Neural cell (in vitro differentiated cells): Measurements from ENCODE around the gene MYCL. TPM values are rescaled to one million over a fixed set of nuclear protein-coding genes. Genes with fewer than 3 reads are reported as not detected.

Experiments
- H2AFZ ChIP-seq: fragments of 200-600, 300-800 bp; sonication (generic), shearing (Covaris generic); 2 replicates; pipeline ENCODE4 v1.6.0; 2014; ENCODE audit warnings: low read depth, mild to moderate bottlenecking, antibody characterized with exemption, low read length, moderate library complexity
- H3F3A ChIP-seq: fragments of 200-600 bp; shearing (Covaris generic); 2 replicates; pipeline ENCODE4 v1.6.1; 2016; ENCODE audit warnings: mild to moderate bottlenecking, moderate library complexity, mixed read lengths, antibody characterized with exemption, low read length; ENCODE audit not compliant: insufficient read depth, poor library complexity, severe bottlenecking
- H3K27ac ChIP-seq: fragments of 200-600, 300-800 bp; sonication (generic), shearing (Covaris generic); 2 replicates; pipeline ENCODE4 v1.5.1; 2014; ENCODE audit warnings: mild to moderate bottlenecking, low read length, moderate library complexity
- H3K27me3 ChIP-seq: fragments of 300-800, 200-600 bp; sonication (generic), shearing (Covaris generic); 2 replicates; pipeline ENCODE4 v1.6.0; 2014; ENCODE audit warnings: mild to moderate bottlenecking, low read depth, low read length, moderate library complexity; ENCODE audit not compliant: insufficient read depth
- H3K36me3 ChIP-seq: fragments of 300-800, 200-600 bp; sonication (generic), shearing (Covaris generic); 2 replicates; pipeline ENCODE4 v1.5.1; 2014; ENCODE audit warnings: mild to moderate bottlenecking, antibody characterized with exemption, low read length, moderate library complexity; ENCODE audit not compliant: insufficient read depth
- H3K4me2 ChIP-seq: fragments of 300-800, 200-600 bp; sonication (generic), shearing (Covaris generic); 2 replicates; pipeline ENCODE4 v1.6.0; 2014; ENCODE audit warnings: mild to moderate bottlenecking, low read length
- H3K4me3 ChIP-seq: fragments of 300-800, 200-600 bp; sonication (generic), shearing (Covaris generic); 2 replicates; pipeline ENCODE4 v1.5.1; 2014; ENCODE audit warnings: mild to moderate bottlenecking, low read length, moderate library complexity
- H3K79me2 ChIP-seq: fragments of 200-600 bp; shearing (Covaris generic); replicated peaks from 2 replicates; pipeline ENCODE4 v1.6.0; 2014; ENCODE audit warnings: mild to moderate bottlenecking, low read length, moderate library complexity; ENCODE audit not compliant: insufficient read depth
- H3K9ac ChIP-seq: fragments of 300-800, 200-600 bp; sonication (generic), shearing (Covaris generic); 2 replicates; pipeline ENCODE4 v1.6.1; 2016; ENCODE audit warnings: mild to moderate bottlenecking, low read length, mixed read lengths
- H3K9me2 ChIP-seq: fragments of 200-600 bp; shearing (Covaris generic); 2 replicates; pipeline ENCODE4 v1.6.1; 2016; ENCODE audit warnings: mild to moderate bottlenecking, low read length, mixed read lengths; ENCODE audit not compliant: insufficient read depth
- H3K9me3 ChIP-seq: fragments of 200-600, 300-800 bp; sonication (generic), shearing (Covaris generic); 2 replicates; pipeline ENCODE4 v1.6.1; 2016; ENCODE audit warnings: mild to moderate bottlenecking, mixed run types, low read length, moderate library complexity, mixed read lengths
- H4K20me1 ChIP-seq: fragments of 200-600 bp; shearing (Covaris generic); 2 replicates; pipeline ENCODE4 v1.6.1; 2016; ENCODE audit warnings: mild to moderate bottlenecking, mixed run types; ENCODE audit not compliant: insufficient read depth
- CTCF ChIP-seq: fragments of 450-650 bp; IDR thresholded peaks from 2 replicates; pipeline ENCODE4 v1.5.1; 2014; ENCODE audit warnings: antibody characterized with exemption, mild to moderate bottlenecking, moderate library complexity; ENCODE audit not compliant: poor library complexity, severe bottlenecking
- EP300 ChIP-seq: fragments of 450-650 bp; conservative IDR thresholded peaks from 2 replicates; pipeline ENCODE4 v1.6.1; 2014; ENCODE audit warnings: antibody characterized with exemption, mild to moderate bottlenecking, moderate library complexity; ENCODE audit not compliant: poor library complexity, severe bottlenecking
- EZH2 ChIP-seq: fragments of 200-600, 300-800 bp; shearing (Covaris generic), sonication (generic); IDR thresholded peaks from 2 replicates; pipeline ENCODE4 v1.6.1; 2014; ENCODE audit warnings: antibody characterized with exemption, low read length, borderline replicate concordance, mild to moderate bottlenecking; ENCODE audit not compliant: insufficient read depth, poor library complexity, severe bottlenecking
- MXI1 ChIP-seq: fragments of 450-650 bp; conservative IDR thresholded peaks from 2 replicates; pipeline ENCODE4 v1.6.1; 2014; ENCODE audit warnings: antibody characterized with exemption, mild to moderate bottlenecking; ENCODE audit not compliant: poor library complexity, severe bottlenecking
- POLR2AphosphoS5 ChIP-seq: IDR thresholded peaks from 2 replicates; pipeline ENCODE4 v1.6.1; 2012
- RAD21 ChIP-seq: fragments of 450-650 bp; conservative IDR thresholded peaks from 2 replicates; pipeline ENCODE4 v1.6.1; 2014; ENCODE audit warnings: antibody characterized with exemption, mild to moderate bottlenecking, moderate library complexity
- REST ChIP-seq: IDR thresholded peaks from 2 replicates; pipeline ENCODE4 v1.6.1; 2012; ENCODE audit warnings: borderline replicate concordance
- SMC3 ChIP-seq: fragments of 450-650 bp; conservative IDR thresholded peaks from 2 replicates; pipeline ENCODE4 v1.6.1; 2014; ENCODE audit warnings: antibody characterized with exemption, mild to moderate bottlenecking, moderate library complexity; ENCODE audit not compliant: poor library complexity
- TAF1 ChIP-seq: IDR thresholded peaks from 2 replicates; pipeline ENCODE4 v1.6.1; 2012; ENCODE audit warnings: low read depth
- polyA plus RNA-seq: library from polyadenylated mRNA; depleted of rRNA; stranded (reverse); fragments of >200 nt; gene quantifications from 2 replicates; pipeline ENCODE4 v1.2.3, GENCODE V29; 2014

The MYCL gene
- polyA plus RNA-seq, 1 donor from 2014 or later: 35.2 TPM

- no peak overlapping the region for H3K9ac ChIP-seq
- H3K4me2 ChIP-seq: no peak overlapping the region
- peaks cover 12% of the 10 kb centered on the region for H3K36me3 ChIP-seq
- H3K9me2 ChIP-seq: no peaks in the 10 kb centered on the region
- no peak overlapping the region for H2AFZ ChIP-seq
- no peaks in the 10 kb centered on the region for H3K27me3 ChIP-seq
- TF ChIP-seq EZH2 (no peak), SMC3 (no peak), EP300 (no peak), RAD21 (no peak), REST (no peak), POLR2AphosphoS5 (no peak), CTCF (no peak), TAF1 (no peak), MXI1 (no peak)
- no peaks in the 10 kb centered on the region for H3F3A ChIP-seq
- H3K4me3 ChIP-seq: no peak overlapping the region
- no peaks in the 10 kb centered on the region for H4K20me1 ChIP-seq
- H3K79me2 ChIP-seq: peaks cover 10% of the 10 kb centered on the region
- H3K9me3 ChIP-seq: no peaks in the 10 kb centered on the region
- no peak overlapping the region for H3K27ac ChIP-seq
These were observed 52.5 kb downstream of the MYCL start for GRCh38 chr1:39849203-39849602.

GRCh38 chr1:39847940-39848339 lies 53.8 kb downstream of the MYCL start:
- H2AFZ ChIP-seq: no peak overlapping the region
- H3K27me3 ChIP-seq: no peaks in the 10 kb centered on the region
- H3K9ac ChIP-seq: no peak overlapping the region
- no peaks in the 10 kb centered on the region for H3F3A ChIP-seq
- H4K20me1 ChIP-seq: no peaks in the 10 kb centered on the region
- no peaks in the 10 kb centered on the region for H3K9me2 ChIP-seq
- no peak overlapping the region for H3K4me2 ChIP-seq
- no peak overlapping the region for H3K4me3 ChIP-seq
- H3K9me3 ChIP-seq: no peaks in the 10 kb centered on the region
- no peak overlapping the region for H3K27ac ChIP-seq
- H3K36me3 ChIP-seq: peaks cover 15% of the 10 kb centered on the region
- H3K79me2 ChIP-seq: peaks cover 4% of the 10 kb centered on the region
- TF ChIP-seq SMC3: no peak
- no peak for TF ChIP-seq EZH2
- no peak for TF ChIP-seq EP300
- TF ChIP-seq CTCF: no peak
- no peak for TF ChIP-seq RAD21
- TF ChIP-seq MXI1: no peak
- TF ChIP-seq POLR2AphosphoS5: no peak
- TF ChIP-seq TAF1: no peak
- TF ChIP-seq REST: no peak
